WERI-Rb-1 (cell line): Measurements from ENCODE around the gene NAGK.
"Not testable (repeated sequence)": the region's sequence is repeated elsewhere in the genome, so short reads cannot be mapped to it uniquely, and the experiment has no call there.

Experiments used
- DNase-seq: peaks from one replicate; pipeline ENCODE4 v3.0.0-alpha.2; 2020
- H3K27ac ChIP-seq: fragments of 250-450 bp; sonication (Bioruptor Pico); 2 replicates; pipeline ENCODE4 v1.5.1; 2020; ENCODE audit warnings: mild to moderate bottlenecking, moderate library complexity
- H3K27me3 ChIP-seq: fragments of 250-450 bp; sonication (Bioruptor Pico); 2 replicates; pipeline ENCODE4 v1.5.1; 2021; ENCODE audit warnings: mild to moderate bottlenecking, low read depth, moderate library complexity; ENCODE audit not compliant: insufficient read depth, severe bottlenecking
- H3K36me3 ChIP-seq: fragments of 250-450 bp; sonication (Bioruptor Pico); 2 replicates; pipeline ENCODE4 v1.5.1; 2020; ENCODE audit warnings: mild to moderate bottlenecking, moderate library complexity
- H3K4me3 ChIP-seq: 2 replicates; pipeline ENCODE4 v1.5.1; 2011; ENCODE audit warnings: low read depth, mild to moderate bottlenecking, control low read depth, low read length
- H3K9me3 ChIP-seq: fragments of 250-450 bp; sonication (Bioruptor Pico); 2 replicates; pipeline ENCODE4 v1.5.1; 2021; ENCODE audit warnings: mild to moderate bottlenecking, moderate library complexity; ENCODE audit not compliant: severe bottlenecking
- CTCF ChIP-seq: IDR thresholded peaks from 2 replicates; pipeline ENCODE4 v1.5.1; 2011; ENCODE audit warnings: low read depth, mild to moderate bottlenecking, control low read depth, inconsistent platforms, low read length

NAGK gene

GRCh38 chr2:71068218-71069035 lies at the start of gene NAGK:
Gene NAGK (plus strand): TSS chr2:71068648. CDS start chr2:71068684, 36 bp downstream.
- Histone ChIP-seq H3K4me3 (peak within 1 kb of the TSS; percentile 59), H3K9me3 (no peaks in the 10 kb centered on the region), H3K36me3 (peaks cover 26% of the 10 kb centered on the region), H3K27ac (peak within 1 kb of the TSS; percentile 88), H3K27me3 (no peaks in the 10 kb centered on the region)
- TF ChIP-seq CTCF = peak; percentile 16; the same call in 1 of the 2 replicates
- peak; percentile 98 for DNase-seq

- not testable (repeated sequence) for H3K27me3 ChIP-seq, H3K9me3 ChIP-seq, H3K27ac ChIP-seq, DNase-seq, H3K4me3 ChIP-seq, H3K36me3 ChIP-seq
Measured at GRCh38 chr2:71019989-71020388, 48.5 kb upstream of the NAGK start.

GRCh38 chr2:71021394-71021793 lies 47.1 kb upstream of the NAGK start:
- not testable (repeated sequence) for H3K9me3 ChIP-seq, H3K36me3 ChIP-seq, H3K27me3 ChIP-seq, H3K4me3 ChIP-seq, DNase-seq, H3K27ac ChIP-seq

- H3K27ac ChIP-seq, DNase-seq: not testable (repeated sequence)
Measured at GRCh38 chr2:71023553-71024243, 44.8 kb upstream of the NAGK start.

GRCh38 chr2:71036296-71036695 lies 32.2 kb upstream of the NAGK start:
- DNase-seq, H3K4me3 ChIP-seq, H3K27me3 ChIP-seq, H3K36me3 ChIP-seq, H3K9me3 ChIP-seq, H3K27ac ChIP-seq: not testable (repeated sequence)

More at GRCh38 chr2:71023553-71024243, 44.8 kb upstream of the NAGK start:
- H3K4me3 ChIP-seq, H3K36me3 ChIP-seq, H3K27me3 ChIP-seq, H3K9me3 ChIP-seq: not testable (repeated sequence)
- 0 out of 2 replicates have a peak, but pooled peaks have one; percentile 9 for TF ChIP-seq CTCF

GRCh38 chr2:71042287-71042686 lies 26.2 kb upstream of the NAGK start:
- TF ChIP-seq CTCF = no peak
- no peak overlapping the region for H3K27ac ChIP-seq
- no peak overlapping the region for H3K4me3 ChIP-seq
- no peaks in the 10 kb centered on the region for H3K9me3 ChIP-seq
- no peaks in the 10 kb centered on the region for H3K27me3 ChIP-seq
- DNase-seq = no peak
- H3K36me3 ChIP-seq = no peaks in the 10 kb centered on the region

- DNase-seq = no peak
Measured at GRCh38 chr2:71043531-71044407, 24.7 kb upstream of the NAGK start.

More at GRCh38 chr2:71043531-71044407, 24.7 kb upstream of the NAGK start:
- Histone ChIP-seq H3K36me3 (no peaks in the 10 kb centered on the region), H3K4me3 (no peak overlapping the region), H3K9me3 (no peaks in the 10 kb centered on the region), H3K27ac (no peak overlapping the region), H3K27me3 (no peaks in the 10 kb centered on the region)
- TF ChIP-seq CTCF = no peak
